ENCODE data around the gene PAPPA. TPM values are rescaled to one million over a fixed set of nuclear protein-coding genes. Genes with fewer than 3 reads are reported as not detected.

The PAPPA gene
- polyA plus RNA-seq, 1 of the 3 experiments (the other 2 are of a cell fraction) = 44.5 TPM

GRCh38 chr9:116238776-116239340, 85.3 kb downstream of the PAPPA start:
- Histone ChIP-seq H3K9me2 (no peaks in the 10 kb centered on the region), H3K4me3 (ENCODE audit: low read depth in 2 of 2, low read length in 1 of 2) (no peak overlapping the region), H3K4me2 (no peak overlapping the region), H3K9ac (no peak overlapping the region), H3K36me3 (replicated peaks in 1 of 2; ENCODE audit: control insufficient read depth in 1 of 2, insufficient read depth in 2 of 2, low read length in 1 of 2) (peaks cover 20 to 77% of the 10 kb centered on the region in 2 experiments), H2AFZ (ENCODE audit: low read depth) (no peak overlapping the region), H3K27me3 (ENCODE audit: insufficient read depth) (no peaks in the 10 kb centered on the region), H3K9me3 (no peaks in the 10 kb centered on the region), H3F3A (replicated peaks; ENCODE audit: insufficient read depth) (peaks cover 33% of the 10 kb centered on the region), H3K27ac (ENCODE audit: low read depth in 2 of 2, low read length in 1 of 2) (peak overlapping the region; percentile 8 to 100; a peak in 3 of 4 replicates), H3K79me2 (ENCODE audit: insufficient read depth) (peaks cover 81% of the 10 kb centered on the region), H3K4me1 (ENCODE audit: control insufficient read depth in 1 of 2, insufficient read depth in 2 of 2, low read depth in 1 of 2, low read length in 1 of 2) (peaks cover 0 to 50% of the 10 kb centered on the region in 2 experiments; a peak in 2 of 4 replicates), H4K20me1 (ENCODE audit: insufficient read depth) (peaks cover 8% of the 10 kb centered on the region)
- CTCF ChIA-PET = interaction anchor here (0.7 kb wide), 1 partner anchor 31 kb away, joined by 3 read pairs; no protein-coding TSS in a partner anchor
- WGBS (ENCODE audit: low lambda C conversion rate) = 100% methylated on average over 1 of the region's 1 CpG
- DNase-seq = no peak
- TF ChIP-seq IRF3 (IDR thresholded peaks at IDR 0.05; ENCODE audit: low read depth, low read length) = no peak
- TF ChIP-seq TAF1 (IDR thresholded peaks at IDR 0.05; ENCODE audit: borderline replicate concordance, low read depth, low read length) = no peak
- TF ChIP-seq RCOR1 (IDR thresholded peaks at IDR 0.05; ENCODE audit: low read length) = no peak
- TF ChIP-seq MAX (IDR thresholded peaks at IDR 0.05; ENCODE audit: low read depth) = no peak
- TF ChIP-seq ZBTB33 (IDR thresholded peaks at IDR 0.05; ENCODE audit: borderline replicate concordance, low read depth) = no peak
- no peak for TF ChIP-seq NFIC (IDR thresholded peaks at IDR 0.05; ENCODE audit: borderline replicate concordance)
- no peak for TF ChIP-seq CTCF (IDR thresholded peaks at IDR 0.05)
- TF ChIP-seq RFX5 (IDR thresholded peaks at IDR 0.05; ENCODE audit: low read length) = no peak
- TF ChIP-seq USF2 (IDR thresholded peaks at IDR 0.05; ENCODE audit: borderline replicate concordance, low read depth, low read length) = no peak
- TF ChIP-seq SMC3 (IDR thresholded peaks at IDR 0.05; ENCODE audit: low read depth, low read length) = no peak
- TF ChIP-seq POLR2AphosphoS5 (IDR thresholded peaks at IDR 0.05; ENCODE audit: low read depth, low read length) = no peak
- TF ChIP-seq USF1 (IDR thresholded peaks at IDR 0.05; ENCODE audit: borderline replicate concordance, low read depth) = no peak
- TF ChIP-seq CHD2 (IDR thresholded peaks at IDR 0.05; ENCODE audit: low read length, partially characterized antibody) = no peak
- no peak for TF ChIP-seq MEF2A (IDR thresholded peaks at IDR 0.05; ENCODE audit: borderline replicate concordance, low read depth)
- TF ChIP-seq EP300 (IDR thresholded peaks at IDR 0.05; ENCODE audit: borderline replicate concordance in 1 of 2, low read depth in 1 of 2, low read length in 1 of 2) = no peak
- TF ChIP-seq RXRA (IDR thresholded peaks at IDR 0.05; ENCODE audit: borderline replicate concordance, low read depth) = no peak
- no peak for TF ChIP-seq EZH2phosphoT487 (IDR thresholded peaks at IDR 0.05; ENCODE audit: borderline replicate concordance, low read depth)
- POLR2A ChIA-PET = no interaction called here
